HG03457 (cell line): ENCODE results near the gene CHN2.

Source experiments
- ATAC-seq: cut with Tn5 transposase; IDR thresholded peaks from one replicate; pipeline ENCODE4 v1.9.1; 2021; ENCODE audit warnings: moderate number of reproducible peaks; ENCODE audit not compliant: unreplicated experiment

The CHN2 gene

GRCh38 chr7:29420011-29420410, 225.4 kb downstream of the CHN2 start:
- ATAC-seq: no peak

DNA sequence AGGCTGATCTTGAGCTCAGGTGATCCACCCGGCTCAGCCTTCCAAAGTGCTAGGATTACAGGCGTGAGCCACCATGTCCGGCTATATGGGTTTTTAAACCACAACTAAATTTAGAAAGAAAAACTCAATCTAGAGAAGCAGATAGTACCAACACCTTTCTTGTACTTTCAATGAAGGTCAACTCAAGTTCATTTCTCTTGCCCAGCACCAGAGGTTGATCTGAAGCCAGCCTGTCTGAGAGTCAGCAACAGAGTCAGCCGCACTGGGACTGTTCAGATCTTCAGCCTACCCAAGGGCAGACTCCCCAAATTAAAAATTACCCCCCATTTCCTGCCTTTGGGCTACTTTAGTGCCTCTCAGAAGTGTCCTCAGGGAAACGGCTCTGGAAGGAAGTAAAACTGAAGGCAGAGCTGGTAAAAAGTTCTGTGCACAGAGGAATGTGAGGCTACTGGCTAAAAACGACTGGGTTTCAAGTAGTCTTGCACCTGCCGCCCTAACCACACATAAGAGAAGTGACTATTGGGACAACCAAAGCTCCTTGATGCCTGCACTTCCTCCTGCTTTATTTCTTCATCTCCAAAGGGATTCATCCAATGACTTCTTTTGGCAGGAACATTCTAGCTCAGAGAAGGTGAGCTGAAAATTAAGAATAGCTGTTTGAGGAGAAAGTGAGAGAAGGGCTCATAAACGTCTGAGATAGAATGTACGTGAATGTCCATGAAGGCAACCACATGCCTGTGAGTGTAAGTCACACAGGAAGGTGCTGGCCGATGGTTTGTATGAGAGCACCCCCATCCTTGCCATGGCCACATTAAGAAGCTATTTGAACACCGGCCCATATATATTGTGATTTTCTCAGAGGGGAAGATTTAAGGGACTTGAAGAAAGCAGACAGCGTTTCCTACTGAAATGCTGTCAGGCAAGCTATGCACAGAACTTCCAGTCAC, 226.7 kb downstream of the CHN2 start:
- ATAC-seq: no peak

GRCh38 chr7:29422829-29423228, 228.3 kb downstream of the CHN2 start:
- ATAC-seq: no peak

- ATAC-seq: no peak
Observed at GRCh38 chr7:29424295-29424983, 229.9 kb downstream of the CHN2 start.

GRCh38 chr7:29424984-29425309, 230.4 kb downstream of the CHN2 start:
- no peak for ATAC-seq

DNA sequence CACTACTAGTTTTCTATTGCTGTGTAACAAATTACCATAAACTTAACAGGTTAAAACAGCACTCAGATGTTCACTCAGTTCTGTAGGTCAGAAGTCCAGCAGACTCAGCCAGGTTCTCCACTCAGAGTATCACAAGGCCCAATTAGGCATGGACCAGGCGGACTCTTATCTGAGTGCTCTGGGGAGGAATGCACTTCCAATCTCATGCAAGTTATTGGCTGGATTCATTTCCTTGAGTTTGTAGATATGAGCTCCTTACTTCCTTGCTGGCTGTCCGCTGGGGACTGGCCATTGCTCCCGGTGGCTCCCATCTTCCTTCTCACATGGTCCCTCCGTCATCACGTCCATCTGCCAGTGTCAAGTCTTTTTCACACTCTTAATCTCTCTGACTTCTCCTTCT, 232.0 kb downstream of the CHN2 start:
- no peak for ATAC-seq

- ATAC-seq: no peak
Observed at GRCh38 chr7:29429401-29429800, 234.8 kb downstream of the CHN2 start.

DNA sequence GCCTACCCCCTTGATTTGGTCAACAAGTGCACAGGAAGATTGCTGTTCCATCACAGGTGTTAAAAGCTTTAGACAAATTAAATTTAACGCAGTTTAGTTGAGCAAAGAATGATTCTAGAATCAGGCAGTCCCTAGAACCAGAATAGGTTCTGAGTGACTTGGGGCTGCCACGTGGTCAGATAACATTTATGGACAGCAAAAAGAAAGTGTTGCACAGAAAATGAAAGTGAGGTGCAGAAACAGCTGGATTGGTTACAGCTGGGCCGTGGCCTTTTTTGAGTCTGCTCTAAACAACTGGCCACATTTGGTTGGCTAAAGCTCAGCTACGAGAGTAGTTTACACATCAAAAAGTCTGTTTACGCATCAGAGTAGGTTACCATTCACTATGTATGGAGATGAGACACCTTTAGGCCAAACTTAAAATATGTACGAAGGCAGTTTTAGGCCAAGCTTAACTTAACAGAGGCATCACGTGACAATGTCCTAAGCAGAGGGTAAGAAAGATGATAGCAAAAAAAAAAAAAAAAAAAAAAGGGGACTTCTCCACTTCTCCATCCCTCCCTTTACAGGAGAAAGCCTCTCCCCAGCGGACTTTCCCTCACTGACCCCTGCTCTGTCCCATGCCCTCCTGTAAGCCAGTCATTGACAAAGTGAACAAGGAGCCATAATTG, 235.8 kb downstream of the CHN2 start:
- no peak for ATAC-seq

DNA sequence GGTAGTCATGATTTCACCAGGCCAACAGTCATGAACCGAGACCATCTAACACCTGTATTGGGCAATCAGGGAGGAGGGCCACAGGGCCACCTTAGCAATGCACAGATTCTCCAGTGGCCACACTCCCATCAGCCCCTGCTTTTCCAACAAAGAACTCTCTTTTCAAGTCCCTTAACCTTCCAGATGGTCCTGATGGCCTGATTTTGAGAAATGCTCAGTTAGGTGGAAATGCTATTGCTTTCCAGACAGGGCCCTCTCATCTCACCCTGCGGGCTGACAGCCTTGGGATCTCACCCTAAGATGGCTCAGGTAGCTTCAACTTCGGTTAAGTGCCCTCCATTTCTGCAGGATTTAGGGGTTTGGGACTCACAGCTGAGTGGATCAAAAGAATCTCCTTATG, 237.1 kb downstream of the CHN2 start:
- no peak for ATAC-seq

DNA sequence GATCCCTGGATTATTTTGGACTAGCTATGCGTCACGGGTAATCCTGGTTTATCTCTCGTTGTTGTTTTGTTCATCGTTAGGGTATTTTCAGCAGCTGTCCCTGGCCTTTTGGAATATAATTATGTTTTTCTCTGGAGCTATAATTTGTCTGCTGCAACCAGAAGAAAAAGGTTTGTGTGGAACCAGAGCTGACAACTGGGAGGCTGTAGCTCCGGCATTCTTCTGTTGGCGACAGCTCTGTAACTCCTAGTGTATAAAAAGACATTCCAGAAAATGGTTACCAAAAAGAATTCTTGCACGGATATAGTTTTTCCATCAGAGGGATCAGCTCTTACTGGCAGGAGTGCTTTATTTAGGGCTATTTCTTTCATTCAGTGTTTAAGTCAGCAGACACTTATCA, 238.1 kb downstream of the CHN2 start:
- ATAC-seq: no peak

DNA sequence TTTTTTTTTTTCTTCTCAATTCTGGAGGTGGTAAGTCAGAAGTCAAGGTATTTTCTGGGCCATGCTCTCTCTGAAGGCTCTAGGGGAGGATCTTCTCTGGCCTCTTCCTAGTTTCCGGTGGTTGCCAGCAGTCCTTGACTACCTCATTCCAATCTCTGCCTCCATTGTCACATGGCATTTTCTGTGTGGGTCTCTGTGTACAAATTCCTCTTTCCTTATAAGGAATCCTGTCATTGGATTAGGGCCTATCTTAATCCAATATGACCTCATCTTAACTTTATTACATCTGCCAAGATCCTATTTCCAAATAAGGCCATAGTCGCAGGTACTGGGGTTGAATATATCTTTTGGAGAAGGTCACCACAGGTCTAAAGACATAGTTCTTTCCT, 239.8 kb downstream of the CHN2 start:
- ATAC-seq: no peak

DNA sequence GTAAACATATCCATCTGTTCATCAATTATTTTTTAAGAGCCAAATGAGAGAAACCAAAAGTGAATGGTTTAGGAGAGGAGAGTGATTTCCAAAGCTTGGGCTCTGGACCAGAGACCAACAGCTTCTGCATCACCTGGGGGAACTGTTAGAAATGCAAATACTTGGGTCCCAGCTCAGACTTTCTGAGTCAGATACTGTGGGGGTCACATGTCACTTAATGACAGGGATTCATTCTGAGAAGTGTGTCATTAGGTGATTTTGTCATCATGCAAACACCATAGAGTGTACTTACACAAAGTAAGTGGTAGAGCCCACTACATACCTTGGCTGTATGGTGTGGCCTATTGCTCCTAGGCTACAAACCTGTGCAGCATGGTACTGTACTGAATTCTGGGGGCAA, 240.6 kb downstream of the CHN2 start:
- no peak for ATAC-seq

- no peak for ATAC-seq
Observed at GRCh38 chr7:29435902-29436301, 241.3 kb downstream of the CHN2 start.

GRCh38 chr7:29442146-29442545, 247.6 kb downstream of the CHN2 start:
- no peak for ATAC-seq

DNA sequence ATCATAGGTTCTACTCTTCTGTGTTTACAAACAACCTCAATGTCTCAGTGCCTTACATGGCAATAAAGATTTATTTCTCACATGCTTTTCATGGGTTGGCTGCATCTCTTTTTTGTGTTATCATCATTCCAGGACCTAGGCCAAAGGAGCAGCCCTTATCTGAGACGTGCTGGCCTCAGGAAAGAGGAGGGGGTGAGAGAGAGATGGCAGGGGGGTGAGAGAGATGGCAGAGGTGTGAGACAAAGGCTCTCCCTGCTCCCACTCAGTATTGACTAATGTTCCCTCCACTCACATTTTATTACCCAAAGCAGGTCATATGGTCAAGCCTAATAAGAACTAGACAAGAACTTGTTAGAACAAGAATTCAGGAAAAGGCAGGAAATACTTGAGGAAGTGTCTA, 249.0 kb downstream of the CHN2 start:
- no peak for ATAC-seq

DNA sequence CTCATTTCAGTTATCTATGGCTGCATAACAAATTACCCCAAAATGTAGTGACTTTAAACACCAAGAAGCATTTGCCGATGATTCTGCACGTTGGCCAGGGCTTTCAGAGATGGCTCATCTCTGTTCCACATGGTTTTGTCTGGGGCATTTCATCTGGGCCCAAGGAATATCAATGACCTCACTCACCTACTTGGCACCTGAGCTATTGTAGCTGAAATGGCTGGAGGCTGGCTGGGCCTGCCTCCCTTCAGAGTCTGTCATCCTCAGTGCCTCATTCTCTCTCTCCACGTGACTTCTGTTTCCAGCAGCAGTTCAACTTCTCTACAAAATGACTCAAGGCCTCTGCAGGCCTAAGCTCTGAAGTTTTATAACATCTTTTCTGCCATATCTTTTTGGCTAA, 249.7 kb downstream of the CHN2 start:
- no peak for ATAC-seq

- no peak for ATAC-seq
Observed at GRCh38 chr7:29445736-29446135, 251.2 kb downstream of the CHN2 start.

DNA sequence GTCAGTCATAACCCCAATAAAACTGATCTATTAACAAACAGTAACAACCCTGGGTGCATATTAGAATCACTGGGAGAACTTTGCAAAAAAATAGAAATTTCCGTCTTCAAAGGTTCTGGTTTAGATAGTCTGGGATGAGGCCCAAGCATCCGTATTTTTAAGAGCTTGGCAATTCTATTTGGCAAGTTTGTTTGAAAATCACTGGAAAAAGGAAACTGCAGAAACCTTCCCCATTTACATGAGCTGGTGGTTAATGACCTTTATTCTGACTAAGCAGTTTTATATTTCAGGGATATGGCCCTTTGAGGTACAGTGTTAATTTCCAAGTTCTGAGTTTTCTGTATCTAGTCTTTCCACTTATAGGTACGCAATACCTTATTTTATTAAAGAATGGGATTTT, 253.3 kb downstream of the CHN2 start:
- no peak for ATAC-seq

GRCh38 chr7:29449569-29450260, 255.1 kb downstream of the CHN2 start:
- no peak for ATAC-seq

- ATAC-seq: no peak
Observed at GRCh38 chr7:29453021-29453420, 258.4 kb downstream of the CHN2 start.

- no peak for ATAC-seq
Observed at GRCh38 chr7:29454464-29454863, 259.9 kb downstream of the CHN2 start.
